Astrocyte (in vitro differentiated cells and primary cell): ENCODE measurements around the gene USP32.

Experiments
- EZH2 ChIP-seq: IDR thresholded peaks from 2 replicates; pipeline ENCODE4 v1.6.1; 2012; ENCODE audit warnings: mild to moderate bottlenecking, low read length, inconsistent platforms; ENCODE audit not compliant: insufficient read depth
- TF ChIP-seq, protein P1 (sequence below): IDR thresholded peaks from 2 replicates; pipeline ENCODE4 v1.5.1; 2011; ENCODE audit warnings: low read depth, mild to moderate bottlenecking, inconsistent platforms, low read length, moderate library complexity; ENCODE audit not compliant: insufficient read depth

- TF ChIP-seq EZH2, result no peak
- TF ChIP-seq, protein P1, sequence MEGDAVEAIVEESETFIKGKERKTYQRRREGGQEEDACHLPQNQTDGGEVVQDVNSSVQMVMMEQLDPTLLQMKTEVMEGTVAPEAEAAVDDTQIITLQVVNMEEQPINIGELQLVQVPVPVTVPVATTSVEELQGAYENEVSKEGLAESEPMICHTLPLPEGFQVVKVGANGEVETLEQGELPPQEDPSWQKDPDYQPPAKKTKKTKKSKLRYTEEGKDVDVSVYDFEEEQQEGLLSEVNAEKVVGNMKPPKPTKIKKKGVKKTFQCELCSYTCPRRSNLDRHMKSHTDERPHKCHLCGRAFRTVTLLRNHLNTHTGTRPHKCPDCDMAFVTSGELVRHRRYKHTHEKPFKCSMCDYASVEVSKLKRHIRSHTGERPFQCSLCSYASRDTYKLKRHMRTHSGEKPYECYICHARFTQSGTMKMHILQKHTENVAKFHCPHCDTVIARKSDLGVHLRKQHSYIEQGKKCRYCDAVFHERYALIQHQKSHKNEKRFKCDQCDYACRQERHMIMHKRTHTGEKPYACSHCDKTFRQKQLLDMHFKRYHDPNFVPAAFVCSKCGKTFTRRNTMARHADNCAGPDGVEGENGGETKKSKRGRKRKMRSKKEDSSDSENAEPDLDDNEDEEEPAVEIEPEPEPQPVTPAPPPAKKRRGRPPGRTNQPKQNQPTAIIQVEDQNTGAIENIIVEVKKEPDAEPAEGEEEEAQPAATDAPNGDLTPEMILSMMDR, result no peak
Measured at GRCh38 chr17:60174035-60174434, 217.9 kb downstream of the USP32 start.
